ENCODE results near the gene SLC15A3.
"Not testable (repeated sequence)": the region's sequence is repeated elsewhere in the genome, so short reads cannot be mapped to it uniquely, and the experiment has no call there.

SLC15A3 gene

DNA sequence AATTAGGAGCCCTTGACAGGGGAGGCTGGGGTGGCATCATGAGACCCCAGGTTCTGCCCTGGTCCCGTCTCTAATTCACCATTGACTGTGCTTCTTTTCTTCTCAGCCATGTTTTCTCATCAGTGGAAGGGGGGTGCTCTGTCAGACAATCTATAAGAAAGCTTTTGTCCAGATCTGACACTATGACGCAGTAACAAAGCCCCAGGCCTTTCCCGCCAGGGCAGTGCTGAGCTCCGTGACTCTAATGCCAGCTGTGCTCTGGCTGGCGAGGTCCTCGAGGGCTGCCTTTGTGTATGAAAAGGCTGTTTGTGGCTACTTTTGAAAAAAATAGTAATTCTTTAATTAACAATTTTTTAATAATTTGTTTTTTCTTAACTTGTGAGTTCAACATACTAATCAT lies 22.8 kb upstream of the SLC15A3 start:
- FAIRE-seq = no peak

DNA sequence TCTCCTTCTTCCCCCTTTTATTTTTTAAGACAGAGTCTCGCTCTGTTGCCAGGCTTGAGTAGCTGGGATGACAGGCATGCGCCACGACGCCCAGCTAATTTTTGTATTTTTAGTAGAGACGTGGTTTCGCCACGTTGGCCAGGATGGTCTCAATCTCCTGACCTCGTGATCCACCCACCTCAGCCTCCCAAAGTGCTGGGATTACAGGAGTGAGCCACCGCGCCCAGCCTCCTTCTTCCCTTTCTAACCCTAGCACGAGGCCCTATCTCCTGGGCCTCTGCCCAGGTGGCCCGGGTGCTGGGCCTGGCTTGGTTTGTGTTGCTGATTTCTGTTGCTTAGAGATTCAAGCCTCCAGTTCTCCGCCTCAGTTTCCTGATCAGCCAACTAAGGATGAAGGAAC lies 22.3 kb upstream of the SLC15A3 start:
- not testable (repeated sequence) for FAIRE-seq

DNA sequence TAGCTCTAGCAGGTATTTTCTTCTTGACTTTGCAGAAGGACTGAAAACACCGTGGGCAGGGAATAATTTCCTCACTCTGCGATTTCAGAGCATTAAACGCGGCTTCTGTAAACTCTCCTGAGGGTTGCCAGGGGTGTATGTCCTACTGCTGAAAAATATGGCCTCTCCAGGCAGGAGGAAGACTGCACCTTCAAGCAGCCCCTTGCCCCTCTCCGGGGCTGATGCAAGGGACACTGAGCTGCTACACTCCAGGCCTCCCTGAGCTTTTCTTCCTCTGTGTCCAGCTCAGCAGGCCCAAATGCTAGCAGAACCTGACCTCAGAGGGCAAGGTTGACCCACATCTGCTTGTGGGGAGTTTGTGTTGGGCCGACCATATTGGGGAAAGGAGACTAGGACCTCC lies 21.7 kb upstream of the SLC15A3 start:
- FAIRE-seq = no peak

DNA sequence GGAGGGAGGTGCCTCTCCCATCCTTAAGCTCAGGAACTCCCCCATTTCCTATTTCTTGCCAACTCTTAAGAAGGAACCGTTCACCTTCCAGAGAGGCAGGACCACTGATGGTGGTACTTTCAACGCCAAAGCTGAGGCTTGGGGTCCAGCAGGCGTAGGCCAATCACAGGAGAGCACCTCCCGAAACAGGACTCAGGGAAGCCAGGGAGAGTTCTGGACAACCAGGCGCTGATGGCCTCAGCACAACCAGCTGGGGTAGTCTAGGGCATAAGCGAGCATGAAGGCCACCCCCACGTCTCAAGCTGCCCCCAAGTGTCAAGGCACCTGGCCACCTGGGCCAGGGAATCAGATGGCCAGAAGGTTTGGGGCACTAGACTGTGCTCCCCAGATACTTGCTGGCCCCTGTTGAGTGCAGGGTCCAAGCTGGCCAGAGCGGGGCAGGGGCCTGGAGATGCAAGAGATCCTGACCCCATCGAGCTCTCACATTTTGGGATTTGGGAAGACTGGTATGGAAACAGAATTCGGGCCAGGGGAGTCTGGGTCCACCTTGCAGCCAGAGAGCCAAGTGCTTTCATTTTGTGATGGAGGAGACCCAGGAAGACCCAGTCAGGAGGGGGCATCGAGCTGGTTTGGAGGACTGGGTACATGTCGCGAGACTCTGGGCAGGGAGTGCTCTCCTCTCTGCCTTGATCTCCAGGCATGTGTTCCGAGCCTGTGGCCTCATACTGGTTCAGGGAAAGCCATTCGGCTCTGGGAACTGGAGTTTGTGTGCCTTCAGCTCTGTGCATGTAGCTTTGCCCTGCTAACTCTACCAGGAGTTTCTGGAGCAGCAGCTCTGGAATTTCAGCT lies 20.4 kb upstream of the SLC15A3 start:
- FAIRE-seq = no peak

DNA sequence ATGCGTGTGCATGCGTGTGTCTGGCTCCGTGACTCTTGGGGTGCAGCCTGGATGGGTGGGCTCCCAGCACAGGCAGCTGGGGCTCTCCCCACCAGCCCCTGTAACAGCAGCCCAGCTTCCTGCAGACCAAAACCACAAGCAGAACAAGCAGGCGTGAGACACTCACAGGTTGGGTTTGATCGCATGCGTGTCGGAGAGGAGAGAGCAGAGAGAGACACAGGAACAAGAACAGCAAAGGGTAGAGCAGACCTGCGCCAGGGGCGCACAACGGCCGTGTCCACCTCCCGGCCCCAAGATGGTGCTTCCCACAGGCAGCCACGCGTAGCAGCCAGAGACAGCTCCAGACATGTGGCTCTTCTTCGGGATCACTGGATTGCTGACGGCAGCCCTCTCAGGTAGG lies 19.5 kb upstream of the SLC15A3 start, which contains the start of gene CD6:
TSS of gene CD6 (plus strand) at position 161 of the 400 bp plus-strand sequence. CDS start at position 347, 186 bp downstream.
- no peak for FAIRE-seq

DNA sequence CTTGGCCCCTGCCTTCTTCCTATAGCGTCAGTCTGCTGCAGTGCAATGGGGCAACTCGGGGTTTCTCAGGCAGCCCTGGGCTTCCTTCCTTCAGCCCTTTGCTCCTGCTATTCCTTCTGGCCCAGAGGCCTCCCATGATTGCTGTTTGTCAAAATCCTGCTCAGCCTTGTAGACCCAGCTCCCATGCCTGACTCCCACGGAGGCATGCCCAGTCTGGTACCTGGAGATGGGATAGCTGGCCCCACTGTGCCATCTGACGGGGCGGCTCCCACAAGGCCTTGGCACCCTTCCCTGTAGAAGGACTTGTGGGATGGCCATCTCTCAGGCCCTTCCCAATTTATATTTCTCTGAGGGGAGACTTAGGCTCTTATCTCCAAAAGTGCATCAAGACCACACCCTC lies 18.9 kb upstream of the SLC15A3 start:
- no peak for FAIRE-seq

DNA sequence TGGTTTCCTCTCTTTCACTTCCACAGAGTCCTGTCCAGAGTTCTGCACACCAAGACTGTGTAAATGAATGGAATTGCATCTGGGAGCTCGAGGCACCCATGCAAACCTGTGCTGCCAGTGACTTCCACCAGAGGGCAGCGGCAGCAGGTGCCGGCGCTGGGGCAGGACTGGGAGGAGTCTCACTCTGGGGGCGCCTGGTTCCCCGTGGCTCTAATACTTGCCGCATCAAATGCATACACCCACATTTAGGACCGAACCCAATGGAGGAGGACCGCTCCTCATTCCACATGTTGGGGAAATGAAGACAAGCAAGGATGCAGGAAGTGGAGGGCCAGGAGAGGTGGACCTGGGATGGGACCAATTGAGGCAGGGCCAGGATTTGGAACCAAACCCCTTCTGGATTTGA lies 18.4 kb upstream of the SLC15A3 start:
- no peak for FAIRE-seq

DNA sequence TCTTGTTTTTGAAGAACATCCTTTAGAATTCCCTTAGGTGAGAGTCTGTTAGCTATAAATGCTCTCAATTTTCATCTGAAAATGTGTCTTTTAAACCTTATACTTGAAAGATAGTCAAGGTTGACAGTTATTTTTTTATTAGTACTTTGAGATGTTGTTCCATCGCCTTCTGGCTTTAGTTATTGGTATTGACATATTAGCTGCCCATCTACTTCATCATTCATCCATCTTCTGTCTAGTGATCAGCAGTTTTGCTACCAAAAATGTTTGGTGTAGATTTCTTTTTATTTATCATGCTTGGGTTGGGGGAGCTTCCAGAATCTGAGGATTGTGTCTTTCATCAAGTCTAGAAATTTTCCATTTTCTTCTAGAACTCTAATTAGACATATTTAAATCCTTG lies 16.2 kb upstream of the SLC15A3 start:
- FAIRE-seq = no peak

DNA sequence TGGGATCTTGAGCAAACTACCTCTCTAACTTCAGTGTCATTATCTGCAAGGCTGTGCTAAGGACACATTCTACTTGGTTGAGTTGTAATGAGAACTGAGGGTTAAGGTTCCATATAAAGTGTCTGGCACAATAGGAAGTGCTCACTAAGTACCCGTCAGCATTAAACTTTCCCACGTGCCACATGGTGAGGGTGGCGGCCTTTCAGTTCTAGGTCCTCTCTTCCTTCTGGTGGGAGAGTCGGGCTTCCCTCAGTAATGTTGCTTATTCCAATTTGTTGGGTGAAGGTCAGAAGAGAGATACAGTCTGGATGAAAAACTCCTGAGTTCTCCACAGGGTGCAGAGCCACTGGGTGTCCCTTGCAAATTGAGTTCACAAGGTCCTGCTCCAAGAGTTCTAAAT lies 14.9 kb upstream of the SLC15A3 start:
- no peak for FAIRE-seq

DNA sequence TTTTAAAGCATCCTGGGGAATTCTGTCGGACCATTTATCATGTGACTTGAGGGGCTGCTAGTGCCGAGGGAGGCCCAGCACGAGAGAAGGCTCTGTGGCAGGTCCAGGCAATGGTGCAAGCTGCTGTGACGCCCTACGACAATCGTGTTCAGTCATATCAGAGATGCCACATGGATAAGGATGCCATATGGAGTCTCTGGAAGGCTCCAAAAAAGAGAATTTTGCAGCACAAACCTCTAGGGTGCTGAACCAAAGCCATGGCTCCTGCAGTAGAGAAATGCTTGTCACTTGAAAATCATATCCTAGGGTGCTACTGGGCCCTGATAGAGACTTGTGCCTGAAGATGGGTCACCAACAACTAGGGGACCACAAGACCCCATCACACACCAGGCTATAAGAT lies 12.8 kb upstream of the SLC15A3 start:
- FAIRE-seq = no peak

DNA sequence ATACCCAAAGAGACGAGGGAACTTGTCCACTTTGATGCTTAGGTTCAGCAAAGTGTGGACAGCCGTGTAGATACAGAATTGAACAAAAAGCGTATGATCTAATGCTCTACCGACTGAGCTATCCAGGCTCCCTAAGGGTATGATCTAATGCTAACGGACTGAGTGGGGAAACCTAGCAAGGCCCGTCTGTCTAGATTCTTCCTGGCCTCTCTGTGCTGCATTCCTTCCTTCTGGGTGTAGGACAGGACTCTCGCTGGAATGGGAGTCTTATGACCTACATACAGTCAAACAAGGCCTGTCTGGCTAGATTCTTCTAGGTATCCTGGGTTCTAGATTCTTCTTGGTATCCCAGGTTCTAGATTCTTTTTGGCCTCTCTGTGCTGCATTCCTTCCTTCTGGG lies 8.4 kb upstream of the SLC15A3 start:
- no peak for FAIRE-seq

DNA sequence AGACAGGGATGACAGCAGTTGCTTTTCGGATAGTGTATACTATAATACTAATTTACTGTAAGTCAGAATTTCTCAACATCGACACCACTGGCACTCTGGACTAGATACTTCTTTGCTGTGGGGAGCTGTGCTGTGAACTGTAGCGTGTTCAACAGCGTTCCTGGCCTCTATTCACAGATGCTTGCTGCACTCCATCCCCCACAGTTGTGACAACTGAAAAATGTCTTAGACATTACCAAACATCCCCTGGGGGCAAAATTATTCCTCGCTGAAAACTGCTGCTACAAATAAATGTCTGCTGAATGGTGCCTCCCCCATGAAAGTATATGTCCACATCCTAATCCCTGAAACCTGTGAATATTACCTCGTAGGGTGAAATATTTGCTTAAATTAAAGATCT lies 7.5 kb upstream of the SLC15A3 start:
- FAIRE-seq = no peak

DNA sequence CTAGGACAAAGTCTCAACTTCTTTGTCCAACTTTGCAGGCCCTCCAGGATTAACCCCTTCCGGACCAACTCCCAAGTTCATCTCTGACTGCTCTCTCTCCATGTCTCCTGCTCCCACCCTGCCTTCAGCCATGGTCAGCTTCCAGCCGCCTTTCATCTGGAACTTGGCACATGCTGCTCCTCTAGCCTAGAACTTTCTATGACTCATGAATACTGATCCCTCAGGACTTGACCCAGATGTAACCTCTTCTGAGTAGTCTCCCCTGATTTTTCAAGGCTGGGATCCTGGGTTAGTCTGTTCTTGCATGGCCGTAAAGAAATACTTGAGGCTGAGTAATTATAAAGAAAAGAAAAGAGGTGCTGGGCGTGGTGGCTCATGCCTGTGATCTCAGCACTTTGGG lies 5.2 kb upstream of the SLC15A3 start:
- no peak for FAIRE-seq

DNA sequence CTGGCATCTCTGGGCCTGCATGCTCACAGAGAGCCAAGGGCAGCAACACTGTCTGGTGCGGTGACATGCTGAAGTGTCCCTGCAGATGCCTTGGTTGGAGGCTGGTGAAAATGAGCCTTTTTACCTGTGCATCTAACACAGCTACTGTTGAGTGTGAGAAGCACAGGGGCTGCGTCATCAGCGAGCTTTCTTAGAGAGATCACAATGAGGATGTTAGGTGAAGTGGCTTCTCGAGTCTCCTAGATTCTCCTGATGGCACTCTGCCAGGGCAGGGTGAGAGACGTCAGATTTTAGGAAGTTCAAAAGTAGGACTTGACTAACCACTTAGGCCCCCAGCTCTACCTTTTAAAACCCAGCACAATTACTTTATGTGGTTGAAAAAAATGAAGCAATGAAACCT lies 3.6 kb upstream of the SLC15A3 start:
- FAIRE-seq = no peak

DNA sequence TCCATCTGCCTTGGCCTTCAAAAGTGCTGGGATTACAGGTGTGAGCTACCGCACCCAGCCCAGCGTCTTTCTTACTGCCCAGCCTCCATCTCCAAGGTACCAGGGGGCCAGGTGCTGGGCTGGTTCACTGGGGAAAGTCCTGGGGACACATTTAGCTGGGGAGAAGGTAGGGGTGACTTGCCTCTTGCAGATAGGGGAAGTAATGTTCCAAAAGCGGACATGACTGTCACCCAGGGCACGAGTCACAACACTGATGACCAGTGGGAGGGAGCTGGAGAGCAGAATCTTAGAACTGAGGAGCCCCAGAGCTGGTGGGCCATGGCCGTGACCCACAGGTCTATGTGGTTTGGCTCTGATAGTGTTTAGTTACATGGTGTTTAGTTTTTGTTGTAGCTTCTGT lies 2.4 kb upstream of the SLC15A3 start:
- no peak for FAIRE-seq

DNA sequence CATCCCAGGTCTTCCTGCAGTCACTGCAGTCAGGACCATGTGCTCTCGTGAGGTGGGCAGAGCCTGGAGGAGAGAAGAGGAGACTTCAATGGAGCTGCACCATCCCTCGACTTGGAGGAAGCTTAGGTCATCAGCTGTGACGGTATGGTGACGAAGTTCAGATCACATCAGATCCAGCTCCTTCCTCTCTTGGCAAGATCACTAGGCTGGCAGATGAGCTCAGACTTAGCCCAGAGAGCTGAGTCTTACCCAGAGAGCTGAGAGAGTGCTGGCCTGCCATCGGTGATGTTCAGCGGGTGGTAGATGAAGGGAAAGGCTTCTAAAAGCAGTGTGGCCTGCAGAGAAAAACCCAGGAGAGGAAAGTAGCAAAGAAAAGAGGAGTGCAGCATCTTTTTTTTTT lies 1.8 kb upstream of the SLC15A3 start:
- FAIRE-seq = no peak

DNA sequence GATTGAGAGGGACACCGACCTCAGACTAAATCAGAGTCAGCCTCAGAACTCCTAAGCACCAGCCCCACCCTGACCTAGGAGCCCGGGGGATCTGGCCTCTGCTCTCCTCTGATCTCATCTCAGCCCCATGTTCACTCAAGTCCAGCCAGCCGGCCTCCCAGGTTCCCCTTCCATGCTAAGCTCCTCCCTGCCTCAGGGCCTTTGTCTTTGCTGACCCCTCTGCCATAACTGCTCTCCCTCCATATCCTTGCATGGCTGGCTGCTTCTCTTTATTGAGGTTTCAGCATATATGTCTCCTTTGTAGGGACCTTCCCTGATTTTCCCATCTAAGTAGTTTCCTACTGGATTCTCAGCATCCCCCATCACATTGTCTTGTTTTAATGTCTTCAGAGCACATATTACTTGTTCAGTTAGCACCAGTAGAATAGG lies 780 bp upstream of the SLC15A3 start:
- FAIRE-seq = no peak

DNA sequence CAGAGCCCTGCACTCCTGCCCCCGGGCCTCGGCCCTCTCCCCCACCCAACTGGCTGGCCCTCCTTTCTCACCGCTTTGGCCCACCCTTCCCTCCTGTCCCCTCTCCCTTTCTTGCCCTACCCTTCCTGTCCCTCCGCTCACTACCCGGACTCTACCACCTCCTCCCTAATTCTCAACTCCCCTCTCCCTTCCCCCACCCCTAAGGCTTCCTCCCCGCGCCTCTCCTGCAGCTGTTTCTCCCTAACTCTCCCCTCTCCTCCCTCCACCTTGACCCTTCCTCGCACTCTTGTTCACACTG lies 421 bp downstream of the SLC15A3 start:
- no peak for FAIRE-seq

DNA sequence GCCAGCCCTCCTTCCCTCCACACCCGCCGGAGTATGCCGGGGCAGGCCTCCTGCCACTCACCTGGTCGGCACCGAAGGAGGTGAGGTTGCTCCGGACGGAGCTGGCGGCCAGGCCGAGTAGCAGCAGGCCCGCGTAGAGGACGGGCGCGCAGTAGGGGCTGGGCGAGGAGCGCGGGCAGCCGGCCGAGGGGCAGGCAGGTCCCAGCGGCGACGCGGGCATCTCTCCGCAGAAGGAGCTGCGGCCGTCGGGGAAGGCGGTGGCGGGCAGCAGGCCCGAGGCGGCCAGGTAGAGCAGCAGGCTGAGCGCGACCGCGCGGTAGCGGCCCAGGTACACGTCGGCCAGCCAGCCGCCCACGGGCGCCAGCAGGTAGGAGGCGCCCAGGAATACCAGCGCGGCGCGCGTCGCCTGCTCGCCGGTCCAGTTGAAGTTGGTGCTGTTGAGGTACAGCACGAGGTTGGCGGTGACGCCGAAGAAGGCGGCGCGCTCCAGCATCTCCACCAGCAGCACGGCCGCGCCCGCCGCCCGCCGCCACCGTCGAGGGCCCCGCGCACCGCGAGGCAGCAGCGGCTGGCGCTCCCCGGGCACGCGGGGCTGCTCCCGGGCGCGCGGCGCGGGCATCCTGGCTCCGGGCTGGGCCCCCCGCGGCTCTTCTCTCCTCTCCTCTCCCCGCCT lies 907 bp downstream of the SLC15A3 start:
- no peak for FAIRE-seq

DNA sequence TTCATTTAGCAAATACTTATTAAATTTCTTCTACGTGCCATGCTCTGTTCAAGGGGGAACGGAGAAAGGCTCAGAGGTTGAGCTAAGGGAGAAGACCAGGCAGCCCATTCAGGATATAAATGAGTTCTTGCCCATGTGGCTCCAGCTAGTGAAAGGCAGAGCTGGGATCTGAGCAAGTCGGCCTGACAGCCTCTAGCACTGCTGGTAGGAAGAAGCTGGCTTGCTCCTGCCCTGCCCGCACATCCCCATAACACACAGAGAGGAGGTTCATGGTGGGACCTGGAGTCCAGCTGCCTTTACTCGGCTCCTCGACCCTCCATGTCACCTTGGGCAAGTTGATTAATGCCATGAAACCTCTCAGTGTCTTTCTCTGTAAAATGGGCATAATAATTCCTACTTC lies 2.0 kb downstream of the SLC15A3 start:
- FAIRE-seq = no peak

DNA sequence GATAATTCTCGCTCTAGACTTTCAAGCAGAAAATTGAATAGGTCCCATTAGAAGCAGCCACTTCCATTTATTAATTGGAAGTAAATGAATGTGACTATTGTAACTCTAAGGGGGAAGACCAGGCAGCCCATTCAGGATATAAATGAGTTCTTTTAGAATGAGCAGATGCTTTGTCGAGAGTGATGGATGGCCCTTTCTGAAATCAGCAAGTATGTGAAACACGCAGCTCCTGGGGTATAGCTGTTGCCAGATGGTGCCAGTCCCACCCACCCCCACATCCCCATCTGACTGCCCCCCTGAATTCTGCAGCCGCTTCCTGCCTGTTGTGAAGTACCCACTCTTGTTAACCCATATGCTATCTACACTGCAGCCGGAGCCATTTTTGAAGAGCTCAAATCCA lies 3.7 kb downstream of the SLC15A3 start:
- FAIRE-seq = no peak

DNA sequence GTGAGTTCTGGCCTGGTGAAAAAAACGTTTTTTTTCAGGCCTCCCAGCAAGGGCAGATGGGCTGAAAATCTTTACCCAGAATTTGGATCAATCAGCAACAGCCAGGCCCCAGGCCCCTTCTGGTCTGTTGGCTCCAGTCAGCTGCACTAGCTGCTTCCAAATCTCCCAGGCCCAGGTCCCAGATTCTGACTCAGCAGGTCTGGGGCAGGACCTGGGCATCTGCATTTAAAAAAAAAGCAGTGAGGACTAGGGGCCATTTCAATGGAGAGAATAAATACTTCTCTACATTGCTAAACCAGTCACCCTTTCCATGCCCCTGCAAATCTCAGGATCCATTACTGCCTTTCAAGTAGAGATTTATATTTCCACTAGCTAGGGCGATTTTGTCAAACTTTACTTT lies 4.3 kb downstream of the SLC15A3 start:
- no peak for FAIRE-seq

DNA sequence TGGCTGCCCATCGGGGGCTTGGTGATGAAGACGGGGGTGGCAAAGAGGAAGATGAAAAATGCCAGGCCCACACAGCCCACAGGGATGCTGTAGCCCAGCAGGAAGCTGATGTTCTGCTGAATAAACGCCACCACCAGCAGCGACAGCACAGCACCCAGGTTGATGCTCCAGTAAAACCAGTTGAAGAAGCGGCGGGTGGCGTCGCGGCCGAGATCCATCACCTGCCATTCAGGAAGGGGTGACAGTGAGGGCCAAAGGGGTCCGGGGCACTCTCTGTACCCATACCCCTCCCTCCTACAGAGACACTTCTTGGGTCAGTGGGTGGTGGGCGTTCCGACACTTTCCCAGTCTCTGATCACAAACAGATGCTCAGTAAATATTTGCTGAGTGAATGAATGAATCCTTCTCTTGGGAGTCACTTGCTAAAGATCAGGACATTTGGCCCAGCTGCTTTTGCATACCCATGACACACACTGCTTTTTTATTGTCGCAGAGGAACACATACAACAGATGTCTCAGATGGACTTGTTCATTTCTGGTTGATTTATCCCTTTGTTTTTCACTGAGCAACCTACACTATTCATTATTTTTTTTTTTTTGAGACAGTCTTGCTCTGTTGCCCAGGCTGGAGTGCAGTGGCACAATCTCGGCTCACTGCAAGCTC lies 5.2 kb downstream of the SLC15A3 start:
- no peak for FAIRE-seq

DNA sequence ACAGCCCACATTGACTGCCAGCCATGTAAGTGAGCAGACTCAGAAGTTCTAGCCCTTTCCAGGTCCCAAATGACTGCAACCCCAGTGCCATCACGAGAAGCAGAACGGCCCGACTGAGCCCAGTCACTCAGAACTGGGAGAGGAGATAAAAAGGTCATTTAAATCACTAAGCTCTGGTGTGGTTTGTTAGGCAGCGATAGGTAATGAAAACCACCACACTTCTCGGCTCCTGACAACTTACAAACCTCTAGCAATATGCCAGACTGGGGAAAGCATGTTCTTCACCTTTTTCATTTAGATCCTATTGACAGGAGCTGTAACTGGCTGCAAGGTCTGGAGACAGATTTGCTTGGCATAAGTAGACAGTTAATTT lies 6.7 kb downstream of the SLC15A3 start:
- FAIRE-seq = no peak

Measured in TTC549 (cell line).